HG03469 (cell line): ENCODE data around the gene AMOTL2.

Source experiments
- ATAC-seq: cut with Tn5 transposase; IDR thresholded peaks from one replicate; pipeline ENCODE4 v1.9.1; 2021; ENCODE audit warnings: mild to moderate bottlenecking, moderate library complexity, moderate number of reproducible peaks; ENCODE audit not compliant: unreplicated experiment

AMOTL2 gene

GRCh38 chr3:134380249-134380648 is 6.0 kb upstream of the AMOTL2 start:
- no peak for ATAC-seq

DNA sequence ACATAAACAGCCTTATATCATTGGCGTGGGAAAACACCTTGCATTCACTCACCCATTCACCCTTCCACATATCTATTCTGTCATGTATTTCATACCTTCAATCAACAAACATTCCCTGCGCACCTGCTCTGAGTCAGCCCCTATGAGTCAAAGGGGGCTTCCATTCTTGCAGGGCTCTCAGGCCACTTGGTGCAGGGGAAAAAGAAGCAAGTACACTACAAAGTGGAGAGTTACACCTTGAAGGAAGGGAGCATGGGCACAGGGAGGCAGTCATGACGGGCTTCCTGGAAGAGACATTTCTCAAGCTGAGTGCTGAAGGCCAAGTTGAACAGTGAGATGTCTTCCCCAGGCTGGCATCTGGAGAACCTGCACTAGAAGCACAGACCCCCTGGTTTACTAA is 4.6 kb upstream of the AMOTL2 start:
- no peak for ATAC-seq

- ATAC-seq = no peak
These were observed 4.1 kb upstream of the AMOTL2 start for GRCh38 chr3:134378384-134378783.

DNA sequence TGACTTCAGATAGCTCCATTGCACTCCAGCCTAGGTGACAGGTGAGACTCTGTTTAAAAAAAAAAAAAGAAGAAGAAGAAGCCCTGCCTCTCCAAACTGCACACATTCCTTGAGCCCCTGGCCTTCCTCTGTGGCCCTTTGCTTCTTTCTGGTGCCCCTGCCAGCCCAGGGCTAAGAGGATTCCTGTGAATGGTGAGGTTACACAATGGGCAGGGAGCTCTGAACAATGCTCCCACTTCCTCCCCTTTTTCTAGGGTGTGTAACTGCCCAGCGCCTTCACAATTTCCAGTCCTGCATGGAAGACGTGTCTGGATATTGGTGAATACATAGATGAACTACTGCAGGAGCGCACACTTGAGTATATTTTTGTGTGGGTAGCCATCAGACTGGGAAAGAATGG is 3.6 kb upstream of the AMOTL2 start:
- no peak for ATAC-seq

GRCh38 chr3:134376786-134377426 is 2.7 kb upstream of the AMOTL2 start:
- no peak for ATAC-seq

DNA sequence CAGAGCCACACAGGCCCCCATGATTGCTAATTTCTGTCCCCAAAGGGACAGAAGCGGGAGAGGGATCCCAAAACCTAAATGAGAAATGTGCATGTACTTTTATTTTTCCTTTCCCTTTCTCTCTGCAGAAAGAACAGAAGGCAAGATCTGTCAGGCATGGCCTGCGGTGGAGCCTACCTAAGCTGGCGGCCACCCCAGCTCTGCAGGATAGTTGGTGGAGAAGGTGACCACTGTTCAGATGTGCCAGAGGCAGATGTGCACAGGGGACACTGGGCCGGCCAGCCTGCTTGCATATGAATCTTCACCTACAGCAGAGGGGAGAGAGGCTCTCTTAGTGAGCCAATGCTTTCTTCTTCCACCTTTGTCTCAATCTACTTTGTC is 2.1 kb upstream of the AMOTL2 start:
- no peak for ATAC-seq

GRCh38 chr3:134375582-134376384 is 1.5 kb upstream of the AMOTL2 start:
- ATAC-seq = no peak

DNA sequence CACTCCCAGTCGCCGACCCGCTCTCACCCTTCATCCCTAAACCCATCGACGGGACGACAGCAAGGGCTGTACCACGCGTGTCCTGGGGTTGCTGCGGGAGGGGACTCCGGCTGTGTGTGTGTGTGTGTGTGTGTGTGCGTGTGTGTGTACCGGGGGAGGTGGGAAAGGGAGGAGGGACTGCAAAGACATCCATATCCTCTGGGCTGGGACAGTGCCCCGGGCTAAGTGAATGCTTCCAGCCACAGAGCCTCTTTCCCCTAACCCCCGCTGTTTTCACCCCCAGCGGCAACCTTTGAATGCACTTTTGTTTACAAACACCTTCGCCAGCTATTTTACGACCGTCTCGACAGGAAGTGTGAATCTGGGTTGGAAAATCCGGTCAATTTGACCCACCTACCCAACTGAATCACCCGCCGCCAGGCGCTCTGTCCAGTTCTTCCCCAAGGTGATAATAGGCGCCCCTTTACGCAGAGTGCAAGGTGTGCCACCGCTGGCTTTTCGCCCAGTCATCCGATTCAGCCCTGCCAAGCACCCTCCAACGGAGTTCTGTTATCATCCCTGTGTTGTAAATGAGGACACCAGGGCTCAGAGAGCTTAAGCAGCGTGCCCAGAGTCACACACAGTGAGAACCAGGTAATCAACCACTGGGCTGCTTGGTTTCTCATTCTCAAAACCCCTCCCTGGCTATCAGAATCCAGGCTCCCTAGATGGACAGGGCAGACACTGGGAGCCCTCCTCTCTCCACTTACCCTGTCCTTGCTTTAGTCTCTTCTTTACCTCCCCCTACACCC is 739 bp upstream of the AMOTL2 start:
- no peak for ATAC-seq

DNA sequence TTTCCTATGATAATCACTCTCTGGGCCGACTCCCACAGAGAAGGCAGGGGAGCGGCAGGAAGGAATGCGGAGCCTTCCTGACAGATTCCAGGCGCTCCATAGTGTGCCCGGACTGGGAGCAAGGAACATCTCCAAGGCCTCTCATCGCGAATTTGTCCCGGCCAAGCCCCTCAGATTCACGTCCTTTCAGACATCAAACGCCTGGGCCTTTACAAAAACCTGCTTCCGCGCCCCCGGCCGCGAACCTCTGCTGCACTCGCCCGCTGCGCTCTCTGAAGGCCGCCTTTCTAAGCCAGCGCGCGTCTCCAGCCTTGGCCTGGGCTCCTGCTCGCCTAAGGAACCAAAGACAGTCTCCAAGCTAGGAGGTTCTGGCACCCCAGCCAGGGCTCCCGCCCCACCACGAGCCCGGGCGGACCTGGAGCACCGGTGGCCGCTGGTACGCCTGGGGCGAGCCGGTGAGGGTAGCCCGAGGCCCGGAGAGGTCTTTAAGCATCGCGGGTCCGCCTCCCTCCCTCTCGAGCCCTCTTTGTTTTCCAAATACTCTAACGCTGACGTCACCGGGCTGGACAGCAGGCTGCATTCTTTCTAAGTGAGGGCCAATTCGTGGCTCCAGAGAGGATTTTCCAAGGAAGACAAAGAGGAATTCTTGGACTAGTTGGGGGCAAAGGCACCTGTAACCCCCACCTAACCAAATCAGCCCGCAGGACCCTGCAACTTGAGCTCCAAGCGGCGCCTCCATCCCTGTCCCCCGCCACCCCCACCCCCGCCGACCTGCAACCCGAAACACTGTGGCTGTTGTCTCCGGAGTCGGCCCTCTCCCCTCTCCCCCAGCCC is 759 bp downstream of the AMOTL2 start:
- no peak for ATAC-seq

DNA sequence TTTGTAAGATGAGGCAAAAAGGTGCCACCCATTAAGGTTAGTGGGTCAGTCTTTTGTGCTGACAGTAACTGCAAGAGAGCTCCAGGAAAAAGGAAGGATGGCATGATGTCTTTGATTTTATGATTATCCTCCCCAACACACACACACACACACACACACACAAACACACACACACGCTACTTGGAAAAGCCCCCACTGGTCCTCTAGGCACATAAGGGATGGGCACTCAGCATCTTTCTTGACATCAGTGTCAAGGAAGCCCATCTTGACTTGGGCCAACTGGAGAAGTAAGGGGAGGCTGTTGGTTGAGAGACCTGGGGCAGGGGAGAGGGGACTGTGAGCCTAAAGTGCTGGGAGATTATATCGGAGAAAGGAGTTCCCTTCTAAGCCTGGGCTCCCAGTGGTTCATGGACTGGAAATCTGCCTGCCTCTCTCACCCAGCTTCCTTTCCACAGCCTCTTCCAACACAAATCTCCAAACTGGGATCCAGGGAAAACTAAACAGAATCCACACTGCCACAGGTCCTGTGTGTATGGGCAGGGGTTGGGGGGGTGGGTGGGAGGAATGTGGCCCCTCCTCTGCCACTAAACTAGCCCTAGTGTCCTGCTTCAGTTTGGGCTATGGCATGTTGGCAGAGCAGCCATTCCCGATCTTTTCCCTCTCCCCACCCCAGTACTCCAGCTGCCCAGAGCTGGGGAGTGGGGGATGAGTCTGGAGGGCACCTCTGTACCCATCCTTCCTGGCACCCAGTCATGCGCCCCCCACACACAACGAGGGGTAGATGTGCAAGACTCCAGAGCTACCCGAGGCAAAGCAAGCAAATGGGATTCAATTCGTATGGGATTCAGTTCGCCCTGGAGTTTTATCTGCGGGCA is 1.6 kb downstream of the AMOTL2 start:
- ATAC-seq = no peak

- no peak for ATAC-seq
These were observed 2.5 kb downstream of the AMOTL2 start for GRCh38 chr3:134371542-134372324.

DNA sequence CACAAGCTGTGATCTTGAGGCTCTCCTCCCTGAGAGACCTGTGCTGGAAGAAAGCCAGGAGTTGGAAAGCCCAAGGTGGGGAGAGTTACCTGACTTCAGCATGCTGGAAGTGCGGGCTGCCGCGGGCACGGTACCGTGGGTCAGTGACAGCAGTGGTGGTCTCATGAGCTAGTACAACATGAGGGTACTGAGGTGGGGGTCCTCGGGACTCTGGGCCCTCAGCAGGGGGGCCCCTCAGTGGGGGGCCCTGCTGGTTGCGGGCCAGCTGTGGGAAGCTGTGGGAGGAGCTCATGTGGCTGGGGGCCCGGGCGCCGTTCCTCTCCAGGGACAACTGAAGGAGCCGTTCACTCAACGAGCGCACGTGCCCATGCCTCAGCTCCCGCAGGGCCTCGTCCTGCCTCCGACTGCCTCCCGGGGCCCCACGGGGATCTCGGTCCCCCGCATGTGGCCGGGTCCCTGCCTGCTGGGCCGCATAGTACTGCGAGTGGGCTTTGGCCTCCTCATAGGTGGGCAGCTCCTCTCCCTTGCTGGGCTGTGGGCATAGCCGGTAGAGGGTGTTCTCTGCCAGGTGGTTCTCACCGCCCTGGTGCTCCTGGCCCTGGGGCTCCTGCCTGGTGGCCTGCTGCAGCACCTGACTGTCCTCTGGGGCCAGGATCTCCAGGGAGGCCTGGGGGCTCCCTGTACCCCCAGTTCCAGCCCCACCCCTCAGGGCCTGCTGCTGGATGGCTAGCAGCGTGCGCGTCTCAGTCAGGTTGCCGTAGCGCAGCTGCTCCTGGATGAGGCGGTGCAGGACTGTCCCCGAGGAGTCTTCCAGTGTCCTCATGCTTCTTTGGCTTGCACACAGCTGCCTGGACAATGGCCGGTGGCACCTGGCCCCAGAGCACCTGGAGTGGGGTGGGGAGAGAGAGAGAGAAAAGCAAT is 3.4 kb downstream of the AMOTL2 start:
- no peak for ATAC-seq

DNA sequence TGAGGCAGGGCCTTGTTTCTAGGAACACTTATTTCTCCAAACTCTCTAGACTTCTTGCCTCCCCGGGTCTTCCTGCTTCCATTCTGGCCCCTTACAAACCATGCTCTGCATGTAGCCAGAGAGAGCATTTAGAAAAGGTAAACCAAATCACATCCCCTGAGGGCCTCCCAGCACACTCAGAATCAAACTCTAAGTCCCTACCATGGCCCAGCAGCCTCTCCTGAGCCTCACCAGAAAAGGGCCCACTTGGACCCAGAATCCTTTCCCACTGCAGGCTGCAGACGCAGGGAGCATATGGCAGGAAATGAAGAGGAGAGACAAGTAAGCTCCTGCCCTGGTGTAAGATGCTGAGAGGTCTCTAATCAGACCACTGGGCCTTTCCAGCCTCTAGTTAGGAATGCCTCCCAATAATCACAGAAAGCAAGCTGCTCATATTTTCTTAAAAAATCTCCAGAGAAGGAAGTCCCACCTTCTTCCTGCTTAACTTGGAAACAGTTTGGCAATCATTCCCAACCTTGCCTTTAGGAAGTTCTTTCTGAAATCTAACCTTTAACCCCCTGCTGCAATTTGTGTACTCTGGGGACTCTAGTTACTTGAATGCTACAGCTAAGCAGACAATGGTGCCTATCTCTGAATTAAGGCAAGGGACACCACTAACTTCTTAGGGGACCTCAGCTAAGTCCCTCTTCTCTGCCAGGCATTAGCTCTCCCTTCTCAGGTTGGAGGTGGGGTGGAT is 4.2 kb downstream of the AMOTL2 start:
- ATAC-seq = no peak

DNA sequence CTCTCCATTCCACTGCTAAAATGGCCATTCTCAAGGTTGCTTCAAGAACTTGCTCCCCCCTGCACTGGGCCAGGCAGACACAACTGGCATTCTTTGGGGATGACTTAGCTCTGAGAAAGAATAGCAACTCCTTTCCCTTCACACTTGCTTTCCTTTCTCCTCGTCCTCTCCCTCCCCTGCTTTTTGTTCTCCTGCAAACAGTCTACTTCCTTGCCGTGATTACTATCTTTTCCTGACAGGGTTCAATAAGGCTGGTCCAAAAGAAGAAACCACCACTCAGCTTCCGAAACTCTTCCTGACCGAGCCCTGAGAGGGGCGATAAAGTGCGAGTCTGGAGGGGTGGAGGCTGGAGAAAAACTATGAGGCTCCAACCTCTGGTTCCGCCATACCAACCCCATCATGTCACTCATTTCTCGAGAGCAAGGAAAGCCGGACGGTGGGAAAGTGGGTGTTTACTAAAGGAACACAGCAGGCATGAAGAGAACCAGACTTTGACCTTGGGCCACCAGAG is 5.0 kb downstream of the AMOTL2 start:
- no peak for ATAC-seq

DNA sequence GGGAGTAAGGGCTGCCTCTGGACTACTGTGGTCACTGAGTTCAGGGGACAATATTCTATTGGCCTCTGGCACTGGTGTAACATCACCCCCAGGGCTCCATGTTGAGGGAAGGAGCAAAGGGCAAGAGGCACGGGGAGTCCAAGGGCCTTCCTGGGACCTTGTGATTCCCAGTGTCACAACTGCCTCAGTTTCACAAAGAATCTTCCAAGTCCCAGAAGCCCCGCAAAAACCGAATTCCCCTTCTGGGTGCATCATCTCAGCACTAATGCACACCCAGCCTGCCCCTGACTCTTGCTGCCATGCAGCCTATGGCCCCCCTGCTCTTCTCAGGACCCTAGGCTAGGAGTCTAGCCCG is 5.5 kb downstream of the AMOTL2 start:
- no peak for ATAC-seq

GRCh38 chr3:134367869-134368750 is 6.1 kb downstream of the AMOTL2 start:
- ATAC-seq = no peak
